ENCODE data around the gene LRTM2. TPM values are rescaled to one million over a fixed set of nuclear protein-coding genes. Genes with fewer than 3 reads are reported as not detected.

LRTM2 gene
- total RNA-seq, 3 donors from 2014 or later (not counting 1 experiment from before 2014, with no cell fraction given), result not detected

- no peaks in the 10 kb centered on the region for H3K9me3 ChIP-seq (ENCODE audit: control insufficient read depth, insufficient read depth, low read length)
- 90% methylated on average over 18 of the region's 18 CpGs for WGBS (ENCODE audit: insufficient coverage)
- Mint-ChIP-seq H3K27ac (no peak overlapping the region), H3K36me3 (no peaks in the 10 kb centered on the region), H3K9me3 (no peaks in the 10 kb centered on the region), H3K4me1 (no peaks in the 10 kb centered on the region), H3K27me3 (ENCODE audit: low read depth in 2 of 2) (peaks cover 0 to 4% of the 10 kb centered on the region in 2 donors), H3K4me3 (no peak overlapping the region)
- no peaks in the 10 kb centered on the region for H3K27me3 ChIP-seq (ENCODE audit: control insufficient read depth, insufficient read depth, low read length)
- DNase-seq (no peak), ATAC-seq (no peak)
- TF ChIP-seq CTCF (IDR thresholded peaks at IDR 0.05), result no peak
- H3K4me1 ChIP-seq (ENCODE audit: control insufficient read depth, insufficient read depth, low read length), result no peaks in the 10 kb centered on the region
- intact Hi-C loops (cut with micrococcal nuclease), result no loop called here
- H3K36me3 ChIP-seq (ENCODE audit: control insufficient read depth, insufficient read depth, low read length), result no peaks in the 10 kb centered on the region
- no peak overlapping the region for H3K4me3 ChIP-seq (ENCODE audit: low read length)
- H3K27ac ChIP-seq (ENCODE audit: low read length), result no peak overlapping the region
Observed at GRCh38 chr12:1880153-1880845, 59.9 kb downstream of the LRTM2 start.

GRCh38 chr12:1880876-1881275 lies 60.5 kb downstream of the LRTM2 start:
- DNase-seq (no peak), ATAC-seq (no peak)
- no peaks in the 10 kb centered on the region for H3K4me1 Mint-ChIP-seq
- Histone ChIP-seq H3K9me3 (ENCODE audit: control insufficient read depth, insufficient read depth, low read length) (no peaks in the 10 kb centered on the region), H3K4me1 (ENCODE audit: control insufficient read depth, insufficient read depth, low read length) (no peaks in the 10 kb centered on the region), H3K27ac (ENCODE audit: low read length) (no peak overlapping the region), H3K4me3 (ENCODE audit: low read length) (no peak overlapping the region), H3K27me3 (ENCODE audit: control insufficient read depth, insufficient read depth, low read length) (no peaks in the 10 kb centered on the region), H3K36me3 (ENCODE audit: control insufficient read depth, insufficient read depth, low read length) (no peaks in the 10 kb centered on the region)
- WGBS (ENCODE audit: insufficient coverage), result over 99% methylated on average over 7 of the region's 7 CpGs
- intact Hi-C loops (cut with micrococcal nuclease), result no loop called here
- no peak overlapping the region for H3K4me3 Mint-ChIP-seq
- no peaks in the 10 kb centered on the region for H3K9me3 Mint-ChIP-seq
- H3K27ac Mint-ChIP-seq, result no peak overlapping the region
- TF ChIP-seq CTCF (IDR thresholded peaks at IDR 0.05), result no peak
- H3K27me3 Mint-ChIP-seq (ENCODE audit: low read depth in 2 of 2), result peaks cover 0 to 2% of the 10 kb centered on the region in 2 donors
- H3K36me3 Mint-ChIP-seq, result no peaks in the 10 kb centered on the region

GRCh38 chr12:1881301-1881700 lies 60.9 kb downstream of the LRTM2 start:
- Mint-ChIP-seq H3K4me1 (no peaks in the 10 kb centered on the region), H3K9me3 (no peaks in the 10 kb centered on the region), H3K36me3 (no peaks in the 10 kb centered on the region), H3K27ac (no peak overlapping the region), H3K4me3 (no peak overlapping the region), H3K27me3 (ENCODE audit: low read depth in 2 of 2) (peaks cover 2% of the 10 kb centered on the region in 2 donors)
- Histone ChIP-seq H3K27me3 (ENCODE audit: control insufficient read depth, insufficient read depth, low read length) (no peaks in the 10 kb centered on the region), H3K27ac (ENCODE audit: low read length) (no peak overlapping the region), H3K4me3 (ENCODE audit: low read length) (no peak overlapping the region), H3K4me1 (ENCODE audit: control insufficient read depth, insufficient read depth, low read length) (no peaks in the 10 kb centered on the region), H3K36me3 (ENCODE audit: control insufficient read depth, insufficient read depth, low read length) (no peaks in the 10 kb centered on the region), H3K9me3 (ENCODE audit: control insufficient read depth, insufficient read depth, low read length) (no peaks in the 10 kb centered on the region)
- DNase-seq (no peak), ATAC-seq (no peak)
- TF ChIP-seq CTCF (IDR thresholded peaks at IDR 0.05), result no peak
- intact Hi-C loops (cut with micrococcal nuclease), result no loop called here
- 96% methylated on average over 7 of the region's 8 CpGs for WGBS (ENCODE audit: insufficient coverage)

GRCh38 chr12:1881936-1882335 lies 61.6 kb downstream of the LRTM2 start:
- Histone ChIP-seq H3K27ac (ENCODE audit: low read length) (no peak overlapping the region), H3K4me3 (ENCODE audit: low read length) (no peak overlapping the region), H3K9me3 (ENCODE audit: control insufficient read depth, insufficient read depth, low read length) (no peaks in the 10 kb centered on the region), H3K36me3 (ENCODE audit: control insufficient read depth, insufficient read depth, low read length) (no peaks in the 10 kb centered on the region), H3K27me3 (ENCODE audit: control insufficient read depth, insufficient read depth, low read length) (no peaks in the 10 kb centered on the region), H3K4me1 (ENCODE audit: control insufficient read depth, insufficient read depth, low read length) (no peaks in the 10 kb centered on the region)
- DNase-seq, result no peak
- intact Hi-C loops (cut with micrococcal nuclease), result no loop called here
- no peak for ATAC-seq
- H3K36me3 Mint-ChIP-seq, result no peaks in the 10 kb centered on the region
- TF ChIP-seq CTCF (IDR thresholded peaks at IDR 0.05), result no peak
- no peak overlapping the region for H3K27ac Mint-ChIP-seq
- 77% methylated on average over 3 of the region's 3 CpGs for WGBS (ENCODE audit: insufficient coverage)
- H3K4me1 Mint-ChIP-seq, result no peaks in the 10 kb centered on the region
- H3K27me3 Mint-ChIP-seq (ENCODE audit: low read depth in 2 of 2), result peaks cover 6 to 8% of the 10 kb centered on the region in 2 donors
- H3K4me3 Mint-ChIP-seq, result no peak overlapping the region
- no peaks in the 10 kb centered on the region for H3K9me3 Mint-ChIP-seq
